Effector CD8-positive, alpha-beta T cell (primary cell): ENCODE measurements around the gene DBP.

Experiments used
- DNase-seq: peaks from one replicate; lab custom pipeline; 2025; lab: John Stamatoyannopoulos, UW

DBP gene

GRCh38 chr19:48627201-48627864, 9.8 kb downstream of the DBP start:
- no peak for DNase-seq

DNA sequence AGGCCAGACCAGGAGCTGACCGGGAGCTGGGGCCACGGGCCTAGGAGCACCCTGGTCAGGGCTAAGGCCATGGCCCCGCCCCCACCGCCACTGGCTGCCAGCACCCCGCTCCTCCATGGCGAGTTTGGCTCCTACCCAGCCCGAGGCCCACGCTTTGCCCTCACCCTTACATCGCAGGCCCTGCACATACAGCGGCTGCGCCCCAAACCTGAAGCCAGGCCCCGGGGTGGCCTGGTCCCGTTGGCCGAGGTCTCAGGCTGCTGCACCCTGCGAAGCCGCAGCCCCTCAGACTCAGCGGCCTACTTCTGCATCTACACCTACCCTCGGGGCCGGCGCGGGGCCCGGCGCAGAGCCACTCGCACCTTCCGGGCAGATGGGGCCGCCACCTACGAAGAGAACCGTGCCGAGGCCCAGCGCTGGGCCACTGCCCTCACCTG, 11.3 kb downstream of the DBP start:
- DNase-seq: no peak

DNA sequence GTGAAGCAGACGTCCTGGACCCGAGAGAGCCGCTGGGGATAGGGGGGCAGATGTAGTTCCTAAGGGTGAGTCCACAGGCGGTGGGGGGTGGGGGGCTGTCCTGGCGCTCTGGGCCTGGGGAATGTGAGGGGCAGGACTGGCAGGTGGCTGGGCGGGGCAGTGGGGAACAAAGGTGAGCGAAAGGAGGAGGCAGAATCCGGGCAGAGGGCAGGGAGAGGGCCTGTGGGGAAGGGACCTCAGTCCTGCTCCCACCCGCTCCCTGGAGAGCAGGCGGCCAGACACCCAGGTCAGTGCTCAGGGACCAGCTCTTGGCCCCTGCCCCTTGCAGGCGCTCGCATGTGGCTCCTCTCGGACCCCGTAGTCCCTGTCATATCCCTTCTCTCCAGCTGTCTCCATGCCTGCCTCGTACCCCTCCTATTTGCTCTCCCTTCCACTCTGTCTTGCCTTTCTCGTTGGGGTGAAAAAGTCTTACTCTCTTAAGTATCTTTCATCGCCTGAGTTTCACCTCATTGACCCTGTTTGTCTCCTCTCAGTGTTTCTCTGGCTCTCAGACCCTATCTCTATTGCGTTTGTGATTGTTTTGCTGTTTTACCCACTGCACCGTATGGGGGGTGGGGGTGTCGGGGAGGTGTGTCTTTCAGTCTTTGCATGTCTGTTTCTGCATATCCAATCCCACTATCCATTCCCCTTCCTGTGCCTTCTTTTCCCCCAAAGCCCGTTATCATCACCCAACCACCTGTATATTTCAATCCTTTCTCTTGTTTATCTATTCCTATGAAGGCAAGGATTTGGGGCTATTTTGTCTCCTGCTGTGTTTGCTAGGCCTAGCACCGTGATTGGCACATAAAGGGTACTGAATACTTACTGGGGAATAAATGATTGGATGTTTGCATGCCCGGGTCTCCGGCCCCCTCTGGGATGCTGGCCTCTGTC, 12.1 kb downstream of the DBP start:
- no peak for DNase-seq

- peak; percentile 92 for DNase-seq
Observed at GRCh38 chr19:48624067-48624594, 13.0 kb downstream of the DBP start.

- DNase-seq: no peak
Observed at GRCh38 chr19:48623556-48624066, 13.6 kb downstream of the DBP start.

- DNase-seq: no peak
Observed at GRCh38 chr19:48619692-48620585, 17.2 kb downstream of the DBP start.

DNA sequence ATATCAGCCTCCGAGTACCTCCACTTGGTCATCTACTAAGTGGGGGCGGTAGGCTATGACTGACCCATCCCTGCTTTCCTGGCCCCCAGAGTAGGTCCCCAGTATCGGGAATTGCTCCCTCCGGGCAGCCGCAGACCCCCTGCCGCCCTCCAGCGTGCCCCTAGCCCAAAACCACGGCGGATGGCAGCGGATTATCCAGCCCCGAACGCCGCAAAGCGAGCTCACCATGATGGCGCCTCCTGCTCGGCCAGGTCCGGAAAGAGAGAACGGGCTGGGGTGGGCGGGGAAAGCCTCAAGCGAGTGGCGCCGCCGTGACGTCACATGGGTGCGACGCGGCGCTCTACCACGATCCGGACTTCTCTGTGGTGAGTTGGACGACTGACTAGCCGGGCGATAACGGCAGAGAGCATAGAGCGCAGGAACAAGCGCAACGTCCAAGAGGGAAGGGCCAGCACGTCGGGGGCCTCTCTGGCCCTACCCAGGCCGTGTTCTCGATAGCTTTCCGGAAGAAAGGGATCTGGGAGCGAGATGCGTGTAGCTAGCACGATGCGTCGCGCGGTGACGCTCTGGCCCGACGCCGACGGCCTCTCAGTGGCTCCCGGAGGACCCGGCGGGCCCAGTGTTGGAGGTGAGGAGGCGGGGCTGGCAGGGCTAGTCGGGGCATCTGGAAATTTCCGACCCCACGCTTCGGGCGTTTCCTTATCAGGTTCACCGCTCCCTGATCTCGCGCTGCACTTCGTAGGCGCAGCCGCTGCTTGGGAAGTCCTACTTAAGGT, 18.1 kb downstream of the DBP start, which contains the start of the genes RPL18 and SPHK2:
Gene RPL18 (minus strand): TSS at position 263 of the 776 bp plus-strand sequence. CDS start 35 bp downstream, at position 228.
Gene SPHK2 (plus strand): TSS at position 591 of the 776 bp plus-strand sequence. CDS start 1,009 bp downstream, outside the sequence.
- peak; percentile 87 for DNase-seq

DNA sequence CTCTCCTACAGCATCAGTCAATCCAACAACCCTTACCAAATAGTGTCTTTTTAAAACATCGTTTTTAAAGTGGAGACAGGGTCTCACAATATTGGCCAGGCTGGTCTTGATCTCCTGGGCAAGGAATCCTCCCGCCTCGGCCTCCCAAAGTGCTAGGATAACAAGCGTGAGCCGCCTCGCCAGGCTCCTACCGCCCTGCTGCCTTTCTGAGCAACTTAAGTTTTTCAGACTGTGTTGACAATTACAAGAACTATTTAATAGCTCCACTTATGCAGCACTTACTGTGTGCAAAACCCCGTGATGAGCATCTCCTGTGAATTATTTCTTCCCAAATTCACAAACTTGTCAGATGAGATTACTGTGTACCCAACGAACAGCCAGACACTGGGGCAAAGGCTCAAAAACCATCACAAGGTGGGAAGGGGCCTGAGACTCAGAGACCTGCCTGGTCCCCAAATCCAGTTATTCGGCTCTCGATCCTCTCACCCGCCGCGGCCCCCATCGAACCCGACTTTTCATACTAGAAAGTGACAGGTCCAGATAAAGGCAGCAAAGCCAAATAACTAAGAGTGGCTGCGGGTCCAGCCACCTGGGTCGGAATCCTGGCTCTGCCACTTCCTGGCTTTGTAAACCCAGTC, 18.8 kb downstream of the DBP start:
- peak; percentile 46 for DNase-seq

DNA sequence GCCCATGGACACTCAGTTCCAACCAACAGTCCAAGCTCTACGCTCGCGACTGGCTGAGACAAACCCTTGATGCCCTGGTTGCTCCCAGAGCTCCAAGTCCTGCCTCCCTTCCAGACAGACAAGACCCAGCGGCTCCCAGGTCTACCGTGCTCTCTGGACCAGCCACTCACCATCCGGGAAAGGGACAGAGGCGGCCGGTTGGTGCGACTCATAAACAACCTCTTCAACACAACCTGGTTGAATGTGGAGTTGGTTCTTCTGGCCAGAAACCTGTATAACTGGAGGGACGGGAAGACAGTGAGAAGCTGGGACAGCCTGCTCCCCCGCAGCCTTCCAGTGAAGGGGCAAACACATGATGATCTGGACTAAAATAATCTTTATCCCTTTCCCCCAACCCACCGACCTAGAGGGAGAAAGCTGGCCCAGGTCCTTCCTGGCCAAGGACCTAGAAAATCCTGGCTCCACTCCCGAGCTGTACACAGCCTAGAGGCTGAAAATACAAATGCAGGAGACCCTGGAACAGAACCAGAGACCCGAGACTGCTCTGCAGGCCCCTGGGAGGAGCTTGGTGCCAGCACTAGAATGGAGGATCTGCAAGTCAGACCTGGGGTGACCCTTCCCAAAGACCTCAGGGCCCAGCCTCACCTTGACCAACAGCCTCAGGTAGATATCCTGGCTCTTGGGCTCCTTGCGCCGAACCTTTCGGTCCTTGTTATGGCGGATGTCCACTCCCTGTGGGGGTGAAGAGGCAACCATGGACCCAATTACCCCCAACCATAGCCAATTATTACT, 19.8 kb downstream of the DBP start:
- DNase-seq: no peak

GRCh38 chr19:48616491-48617056, 20.6 kb downstream of the DBP start:
- no peak for DNase-seq

DNA sequence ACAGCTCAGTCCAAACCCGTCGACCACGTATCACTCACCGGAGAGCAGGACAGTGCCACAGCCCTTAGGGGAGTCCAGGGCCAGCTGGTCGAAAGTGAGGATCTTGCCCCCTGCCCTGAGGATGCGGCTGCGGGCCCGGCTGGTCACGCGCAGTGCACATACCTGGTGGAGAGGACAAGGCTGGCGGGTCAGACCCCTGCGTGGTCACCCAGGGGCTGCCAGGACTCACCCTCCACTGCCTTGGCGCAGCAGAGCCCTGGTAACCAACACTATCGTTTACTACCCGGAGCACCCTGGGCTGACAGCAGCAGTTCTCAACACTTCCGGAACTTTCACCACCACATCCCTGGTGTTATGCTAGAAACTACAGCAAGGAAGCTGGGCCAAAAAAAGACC, 21.1 kb downstream of the DBP start:
- no peak for DNase-seq

DNA sequence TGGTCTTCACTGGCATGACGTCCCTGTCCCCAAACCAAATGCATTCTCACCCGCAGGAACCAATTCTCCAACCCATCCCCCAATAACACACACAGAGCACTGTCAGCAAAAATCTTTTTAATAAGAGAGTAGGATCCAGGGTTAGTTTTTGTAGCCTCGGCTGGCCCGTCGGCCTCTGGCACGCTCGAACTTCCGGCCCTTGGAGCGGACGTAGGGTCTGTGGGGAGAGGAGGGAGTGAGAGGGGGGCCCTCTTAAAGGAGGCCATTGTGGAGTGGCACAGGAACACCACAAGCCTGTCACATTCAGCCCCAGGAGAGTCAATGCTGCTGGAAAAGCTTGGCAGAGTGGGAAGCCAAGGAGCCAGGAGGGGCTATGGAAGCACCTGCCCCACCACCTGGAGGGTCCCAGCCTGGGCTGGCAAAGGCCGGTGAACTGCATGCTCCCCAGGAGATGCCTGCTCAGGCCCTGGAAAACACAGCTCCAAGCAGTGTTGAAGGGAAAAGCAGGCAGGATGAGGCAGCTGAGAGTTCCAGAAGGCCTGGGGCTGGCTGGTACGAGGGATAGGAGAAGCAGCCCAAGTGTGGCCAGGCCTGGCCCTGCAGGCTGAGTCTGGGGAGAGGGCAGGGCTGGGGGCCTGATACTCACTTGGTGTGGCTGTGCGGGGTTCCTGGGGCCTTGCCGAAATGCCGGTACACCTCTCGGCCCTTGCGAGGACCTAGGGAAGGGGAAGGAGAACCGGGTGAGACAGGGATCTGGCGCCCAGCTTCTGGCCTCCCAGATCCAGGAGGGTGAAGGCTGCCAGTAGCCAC, 21.7 kb downstream of the DBP start:
- no peak for DNase-seq

DNA sequence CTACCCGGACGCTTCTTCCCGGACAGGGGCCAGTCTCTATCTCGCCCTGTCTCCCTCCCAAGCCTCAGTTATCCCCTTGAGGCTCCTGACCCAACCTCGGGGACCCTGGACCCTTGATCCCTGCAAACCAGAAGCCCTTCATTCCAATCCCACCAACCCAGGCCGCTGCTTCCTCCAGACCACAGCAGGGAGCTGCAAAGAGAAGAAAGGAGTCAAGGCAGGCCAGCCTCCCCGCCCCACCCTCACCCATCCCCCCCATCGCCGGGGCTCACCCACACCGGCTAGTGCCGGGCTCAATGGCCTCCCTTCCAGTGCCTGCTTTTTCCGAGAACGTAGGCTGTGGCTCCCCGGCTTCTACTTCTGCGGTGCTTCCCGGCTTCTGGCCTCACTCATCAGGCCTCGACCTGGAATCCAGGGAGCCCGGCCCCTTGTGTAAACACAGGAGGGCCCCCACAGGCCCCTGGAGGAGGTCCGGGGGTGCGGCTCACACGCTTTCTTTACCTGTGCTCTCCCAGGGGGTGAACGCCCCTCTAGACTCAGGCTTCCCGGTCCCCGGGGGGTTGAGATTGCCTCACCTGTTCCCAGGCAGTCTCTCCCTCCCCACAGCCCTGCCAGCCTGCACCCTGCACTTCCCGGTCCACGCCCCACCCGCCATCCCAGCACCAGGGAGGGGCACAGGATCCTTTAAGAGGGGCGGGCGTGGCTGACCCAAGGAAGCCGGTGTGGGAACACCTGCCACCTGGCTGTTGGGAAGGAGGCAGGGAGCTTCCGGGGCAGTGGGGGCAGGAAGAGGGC, 22.5 kb downstream of the DBP start, which contains the start of gene FAM83E:
Gene FAM83E (minus strand): TSS at position 641 of the 795 bp plus-strand sequence. CDS start 1,704 bp downstream, outside the sequence.
- DNase-seq: no peak

DNA sequence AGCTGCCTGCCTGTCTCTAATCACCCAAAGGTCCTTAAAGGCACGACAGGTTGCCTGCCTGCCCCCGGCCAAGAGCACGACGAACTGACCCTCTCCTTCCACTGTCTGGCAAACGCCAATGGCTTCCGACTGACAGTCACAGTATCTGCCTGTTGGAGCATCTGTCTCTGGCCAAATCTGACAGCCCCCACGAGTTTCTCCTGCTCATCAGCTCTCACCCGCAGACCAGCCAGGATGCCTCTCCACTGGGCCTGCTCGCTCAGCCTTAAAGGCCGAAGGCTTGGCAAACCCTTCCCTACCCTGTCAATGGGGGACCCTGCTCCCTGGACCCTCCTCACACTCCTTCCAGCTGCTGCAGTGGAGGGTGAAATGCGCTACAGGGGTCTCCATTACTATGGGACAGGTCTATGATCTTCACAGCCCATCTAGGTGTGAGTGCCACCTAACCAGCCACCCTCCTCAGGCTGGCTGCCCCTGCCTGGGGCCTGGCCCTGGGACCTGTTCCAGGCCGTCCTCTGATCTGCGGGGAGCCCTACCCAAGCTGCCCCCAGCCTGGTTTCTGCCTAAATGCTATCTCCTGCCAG, 23.2 kb downstream of the DBP start:
- no peak for DNase-seq

DNA sequence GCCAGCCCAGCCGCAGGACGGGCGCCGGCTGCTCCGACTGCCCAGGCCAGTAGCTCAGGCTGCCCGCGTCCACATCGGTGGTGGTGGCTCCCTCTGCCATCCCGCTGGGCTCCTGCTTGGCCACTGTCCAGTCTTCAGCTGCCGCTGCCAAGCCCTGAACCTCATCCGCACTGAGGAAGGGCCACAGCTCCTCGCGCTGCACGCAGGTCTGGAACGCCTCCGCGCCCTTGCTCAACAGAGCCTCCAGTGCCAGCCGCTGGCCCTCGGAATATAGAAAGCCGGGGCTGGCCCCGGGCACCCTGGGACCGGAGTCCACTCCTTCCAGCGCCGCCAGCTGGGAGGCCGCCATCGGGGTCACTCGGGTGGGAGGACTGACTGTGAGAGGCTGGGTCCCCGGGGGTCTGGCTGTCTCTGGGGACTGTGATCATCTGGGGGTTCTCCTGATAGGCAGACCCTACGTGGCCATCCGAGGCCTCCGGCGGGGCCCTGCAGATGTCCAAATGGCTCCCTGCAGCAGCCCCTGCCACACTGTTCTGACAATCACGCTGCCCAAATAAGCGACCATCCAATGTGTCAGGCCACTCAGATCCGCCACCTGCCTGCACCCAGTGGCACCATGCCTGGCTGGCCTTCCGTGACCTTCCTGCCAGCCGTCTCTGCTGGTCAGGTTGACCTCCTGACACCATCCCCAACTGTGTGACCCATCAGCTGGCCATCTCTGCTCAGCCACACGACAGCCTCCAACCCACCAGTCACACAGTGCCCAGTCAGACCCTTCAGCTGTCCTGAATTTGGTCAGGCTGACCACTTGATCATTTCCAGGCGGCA, 23.9 kb downstream of the DBP start:
- no peak for DNase-seq

DNA sequence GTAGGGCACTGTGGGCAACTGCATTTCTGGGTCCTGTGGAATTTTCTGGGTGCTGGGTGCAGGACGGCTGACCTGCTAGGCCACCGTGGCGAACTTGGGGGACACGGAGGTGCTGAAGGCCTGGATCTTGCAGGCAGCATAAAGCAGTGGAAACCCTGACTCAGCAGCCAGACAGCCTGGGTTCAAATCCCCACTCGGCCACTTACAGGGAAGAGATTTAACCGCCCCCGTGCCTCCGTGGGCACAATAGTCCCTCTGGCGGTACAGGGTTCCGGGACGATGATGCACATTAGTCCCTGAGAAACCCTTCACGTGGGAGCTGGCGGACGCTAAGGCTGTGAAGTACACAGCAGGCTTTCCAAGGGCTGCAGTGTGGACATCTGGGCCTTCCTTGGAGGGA, 25.3 kb downstream of the DBP start:
- no peak for DNase-seq
